CD4-positive, alpha-beta T cell treated with Interleukin-17A for 4 hours (primary cell): Measurements from ENCODE around the gene PDAP1.
"Not testable (repeated sequence)": the region's sequence is repeated elsewhere in the genome, so short reads cannot be mapped to it uniquely, and the experiment has no call there.

Source experiments
- DNase-seq: peaks from one replicate; pipeline ENCODE4 v3.0.0-alpha.2; 2020; ENCODE audit warnings: mixed read lengths

PDAP1 gene

GRCh38 chr7:99374111-99375064 is 34.0 kb downstream of the PDAP1 start, which contains the start of gene ARPC1B:
Gene ARPC1B, plus strand, starts transcription at chr7:99374730. Its CDS starts 10,985 bp downstream, at chr7:99385715.
- peak; percentile 93 for DNase-seq

- no peak for DNase-seq
Measured at GRCh38 chr7:99373091-99374066, 35.0 kb downstream of the PDAP1 start.

GRCh38 chr7:99372275-99373090 is 35.9 kb downstream of the PDAP1 start:
- DNase-seq = no peak

GRCh38 chr7:99371376-99371920 is 36.9 kb downstream of the PDAP1 start:
- DNase-seq = no peak

- no peak for DNase-seq
Measured at GRCh38 chr7:99369767-99370391, 38.5 kb downstream of the PDAP1 start.

- no peak for DNase-seq
Measured at GRCh38 chr7:99368750-99369389, 39.5 kb downstream of the PDAP1 start.

GRCh38 chr7:99366646-99367045 is 41.8 kb downstream of the PDAP1 start:
- no peak for DNase-seq

- peak; percentile 83 for DNase-seq
Measured at GRCh38 chr7:99365318-99366141, 42.9 kb downstream of the PDAP1 start.

GRCh38 chr7:99363286-99363685 is 45.1 kb downstream of the PDAP1 start:
- no peak for DNase-seq

GRCh38 chr7:99362801-99363200 is 45.6 kb downstream of the PDAP1 start:
- DNase-seq = no peak

- DNase-seq = no peak
Measured at GRCh38 chr7:99359465-99360154, 48.8 kb downstream of the PDAP1 start.

GRCh38 chr7:99358521-99358920 is 49.9 kb downstream of the PDAP1 start:
- DNase-seq = not testable (repeated sequence)

- DNase-seq = no peak
Measured at GRCh38 chr7:99357701-99358490, 50.5 kb downstream of the PDAP1 start.

- DNase-seq = no peak
Measured at GRCh38 chr7:99355098-99355497, 53.3 kb downstream of the PDAP1 start.

- DNase-seq = no peak
Measured at GRCh38 chr7:99352247-99352646, 56.1 kb downstream of the PDAP1 start.

- not testable (repeated sequence) for DNase-seq
Measured at GRCh38 chr7:99350641-99351040, 57.8 kb downstream of the PDAP1 start.
